SHP77 (cell line): ENCODE data around the gene KRT32.
A peak's percentile ranks its signal among the peaks of the same experiment; 100 is the strongest.

Experiments
- DNase-seq, 2 experiments: peaks; one replicate each; lab custom pipeline; 2025; lab: John Stamatoyannopoulos, UW

The KRT32 gene

GRCh38 chr17:41466988-41467387, at the start of gene KRT32:
Gene KRT32, minus strand, starts transcription at chr17:41467386. Its CDS starts 61 bp downstream, at chr17:41467325.
- DNase-seq: no peak

GRCh38 chr17:41516830-41517283, 49.7 kb upstream of the KRT32 start:
- no peak for DNase-seq

GRCh38 chr17:41516147-41516829, 49.1 kb upstream of the KRT32 start:
- DNase-seq: no peak

GRCh38 chr17:41513168-41513547, 46.0 kb upstream of the KRT32 start:
- no peak for DNase-seq

- no peak for DNase-seq
Measured at GRCh38 chr17:41512546-41513167, 45.5 kb upstream of the KRT32 start.

- no peak for DNase-seq
Measured at GRCh38 chr17:41511716-41512115, 44.5 kb upstream of the KRT32 start.

GRCh38 chr17:41511116-41511515, 43.9 kb upstream of the KRT32 start:
- DNase-seq: no peak

GRCh38 chr17:41510251-41511065, 43.3 kb upstream of the KRT32 start:
- DNase-seq: no peak

- no peak for DNase-seq
Measured at GRCh38 chr17:41507315-41507880, 40.2 kb upstream of the KRT32 start.

GRCh38 chr17:41505809-41506767, 38.9 kb upstream of the KRT32 start:
- no peak for DNase-seq

GRCh38 chr17:41505007-41505808, 38.0 kb upstream of the KRT32 start, which contains the start of gene KRT13:
Gene KRT13, minus strand, starts transcription at chr17:41505612. Its CDS starts 62 bp downstream, at chr17:41505550.
- DNase-seq: no peak

GRCh38 chr17:41504246-41504977, 37.2 kb upstream of the KRT32 start:
- no peak for DNase-seq

GRCh38 chr17:41503202-41503601, 36.0 kb upstream of the KRT32 start:
- DNase-seq: no peak

- DNase-seq: no peak
Measured at GRCh38 chr17:41500131-41500911, 33.1 kb upstream of the KRT32 start.

- DNase-seq: no peak
Measured at GRCh38 chr17:41499714-41500113, 32.5 kb upstream of the KRT32 start.

- no peak for DNase-seq
Measured at GRCh38 chr17:41498276-41498675, 31.1 kb upstream of the KRT32 start.

GRCh38 chr17:41496803-41497484, 29.8 kb upstream of the KRT32 start:
- peak; percentile 32 to 36 for DNase-seq

- DNase-seq: no peak
Measured at GRCh38 chr17:41494524-41494923, 27.3 kb upstream of the KRT32 start.
